GM19351 (cell line): ENCODE measurements around the gene PLTP.
A peak's percentile ranks its signal among the peaks of the same experiment; 100 is the strongest.
"Not testable (repeated sequence)": the region's sequence is repeated elsewhere in the genome, so short reads cannot be mapped to it uniquely, and the experiment has no call there.

ENCODE experiments used
- ATAC-seq: cut with Tn5 transposase; IDR thresholded peaks from one replicate; pipeline ENCODE4 v1.9.1; 2021; ENCODE audit warnings: mild to moderate bottlenecking, moderate library complexity; ENCODE audit not compliant: unreplicated experiment

The PLTP gene

DNA sequence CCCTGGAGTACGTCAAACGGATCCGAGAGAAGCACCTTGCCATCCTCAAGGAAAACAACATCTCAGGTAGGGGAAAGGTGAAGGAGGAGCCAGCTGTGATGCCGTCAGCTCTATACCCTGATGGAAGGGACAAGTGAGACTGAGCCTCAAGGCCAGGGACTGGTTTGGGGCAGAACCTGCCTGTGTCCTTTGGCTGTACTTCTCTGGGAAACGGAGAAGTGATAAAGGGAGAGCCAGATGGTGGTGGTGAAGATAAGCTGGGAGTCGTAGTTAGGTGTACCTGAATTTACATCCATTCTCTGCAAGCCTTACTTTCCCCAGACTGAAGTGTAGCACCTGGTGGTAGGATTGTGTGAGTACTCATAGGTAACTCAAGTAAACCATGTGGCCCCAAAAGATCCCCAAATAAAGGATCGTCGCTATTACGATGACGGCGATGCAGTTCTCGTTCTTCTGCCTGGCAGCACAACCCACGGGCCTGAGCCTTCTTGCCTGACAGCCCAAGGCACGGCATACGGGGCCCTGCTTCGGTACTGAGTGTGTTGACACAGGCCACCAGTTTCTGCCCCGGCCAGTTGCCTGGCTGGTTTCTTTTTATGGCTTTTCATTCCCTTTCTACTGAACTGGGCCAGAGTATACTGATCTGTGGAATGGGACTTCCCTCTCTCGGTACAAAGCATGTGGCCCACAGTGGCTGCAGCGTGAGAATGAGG is 33.2 kb upstream of the PLTP start:
- ATAC-seq, result no peak

DNA sequence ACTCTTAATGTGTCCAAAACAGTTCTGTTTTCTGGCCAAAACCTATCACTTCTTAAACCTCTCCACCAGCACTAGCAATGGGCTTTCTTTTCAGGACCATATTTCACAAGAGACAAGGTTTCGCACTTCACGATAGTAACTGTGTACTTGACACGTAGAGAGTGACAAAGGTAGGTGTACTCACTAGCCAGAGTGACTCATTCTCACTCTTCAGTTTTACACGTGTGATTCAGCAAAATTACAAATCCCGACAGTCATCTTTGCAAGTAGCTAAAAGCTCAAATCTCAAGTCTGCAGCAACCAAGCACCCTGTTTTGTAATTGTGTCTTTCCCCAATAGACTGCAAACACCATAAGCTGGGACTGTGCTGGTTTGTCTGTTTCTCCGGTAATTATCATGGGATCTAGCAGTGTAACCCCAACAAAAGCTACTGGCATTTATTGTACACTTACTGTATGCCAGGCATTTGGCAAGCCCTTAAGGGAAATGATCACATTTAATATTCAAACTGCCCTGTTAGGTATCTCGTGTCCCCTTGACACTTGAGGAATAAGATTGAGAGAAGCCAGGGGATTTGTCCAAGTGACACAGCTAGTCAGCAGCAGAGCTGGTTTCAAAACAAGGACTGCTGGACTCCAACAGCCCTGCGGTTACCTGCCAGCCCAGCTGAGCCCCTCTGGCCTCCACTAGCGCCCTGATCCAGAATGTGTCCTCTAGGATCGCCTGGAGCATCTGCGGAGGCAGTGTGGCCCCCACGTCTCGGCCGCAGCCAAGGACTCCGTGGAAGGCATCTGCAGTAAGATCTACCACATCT is 32.4 kb upstream of the PLTP start:
- ATAC-seq, result no peak

DNA sequence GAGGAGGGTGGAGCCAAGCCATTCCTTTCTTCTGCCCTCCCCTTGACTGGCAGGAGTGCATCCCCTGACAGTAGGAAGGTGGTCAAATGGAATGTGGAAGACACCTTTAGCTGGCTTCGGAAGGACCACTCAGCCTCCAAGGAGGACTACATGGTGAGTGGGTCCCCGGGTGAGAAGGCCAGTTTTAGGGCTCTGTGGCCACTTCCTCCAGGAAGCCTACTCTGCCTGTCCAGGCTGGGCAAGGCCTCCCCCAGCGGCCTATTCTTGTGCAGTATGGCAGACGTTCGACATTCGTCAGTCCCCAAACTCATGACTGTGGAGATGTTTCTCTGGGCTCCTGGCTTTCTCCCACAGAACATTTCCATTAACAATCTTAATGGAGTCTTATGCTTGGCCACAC is 31.7 kb upstream of the PLTP start:
- no peak for ATAC-seq

DNA sequence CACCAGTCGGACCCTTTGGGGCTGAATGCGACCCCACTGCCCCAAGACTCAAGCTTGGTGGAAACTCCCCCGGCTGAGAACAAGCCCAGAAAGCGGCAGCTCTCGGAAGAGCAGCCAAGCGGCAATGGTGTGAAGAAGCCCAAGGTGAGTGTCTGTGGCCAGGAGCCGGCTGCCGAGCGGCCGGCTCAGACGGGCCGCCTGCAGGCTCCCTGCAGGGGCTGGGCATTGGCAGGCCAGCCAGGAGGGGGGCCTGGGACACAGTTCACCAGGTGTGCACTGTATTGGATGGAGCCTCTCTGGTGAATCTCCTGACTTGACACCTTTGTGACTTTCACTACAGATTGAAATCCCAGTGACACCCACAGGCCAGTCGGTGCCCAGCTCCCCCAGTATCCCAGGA is 28.5 kb upstream of the PLTP start:
- no peak for ATAC-seq

DNA sequence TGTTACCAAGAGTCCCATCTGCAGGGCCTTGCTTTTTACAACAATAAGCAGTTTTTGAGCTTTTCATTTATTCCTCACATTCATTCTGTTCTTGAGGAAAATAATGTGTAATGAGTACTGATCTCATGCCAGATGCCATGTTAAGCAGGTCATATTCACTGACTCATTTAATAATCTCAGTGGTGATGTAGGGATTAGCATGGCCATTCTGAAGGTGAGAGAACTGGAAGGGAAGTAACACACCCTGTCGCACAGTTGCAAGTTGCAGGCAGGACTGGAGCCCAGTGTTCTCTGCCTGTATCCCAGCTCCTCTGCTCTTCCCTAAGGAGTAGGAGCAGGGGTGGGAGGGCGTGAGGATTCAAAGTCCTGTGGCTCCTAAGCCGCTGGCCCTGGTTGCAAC is 28.1 kb upstream of the PLTP start:
- no peak for ATAC-seq

DNA sequence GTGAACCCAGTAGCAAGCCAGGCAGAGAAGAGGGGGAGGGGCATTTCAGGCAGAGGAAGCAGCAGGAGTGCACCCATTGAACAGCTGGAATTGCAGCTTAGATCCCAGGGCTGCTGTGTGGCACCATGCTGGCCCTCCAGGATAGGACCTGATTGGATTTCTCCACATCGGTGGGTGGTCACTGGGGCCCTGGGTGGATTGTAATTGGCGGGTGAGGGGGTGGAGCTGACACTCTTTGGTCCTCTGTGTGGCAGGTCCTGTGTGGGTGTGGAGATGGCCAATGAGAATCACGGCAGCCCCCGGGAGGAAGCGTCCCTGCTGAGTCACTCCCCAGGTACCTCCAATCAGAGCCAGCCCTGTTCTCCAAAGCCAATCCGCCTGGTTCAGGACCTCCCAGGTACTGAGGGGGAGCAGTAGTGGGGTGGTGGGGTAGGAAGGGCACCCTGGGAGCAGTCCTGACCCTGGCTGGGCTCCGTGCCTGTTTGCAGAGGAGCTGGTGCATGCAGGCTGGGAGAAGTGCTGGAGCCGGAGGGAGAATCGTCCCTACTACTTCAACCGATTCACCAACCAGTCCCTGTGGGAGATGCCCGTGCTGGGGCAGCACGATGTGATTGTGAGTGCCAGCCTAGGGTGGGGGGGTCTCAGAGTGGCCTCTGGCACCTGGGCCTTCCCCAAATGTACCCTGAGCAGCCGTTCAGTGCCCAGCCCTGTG is 26.9 kb upstream of the PLTP start:
- ATAC-seq, result no peak

DNA sequence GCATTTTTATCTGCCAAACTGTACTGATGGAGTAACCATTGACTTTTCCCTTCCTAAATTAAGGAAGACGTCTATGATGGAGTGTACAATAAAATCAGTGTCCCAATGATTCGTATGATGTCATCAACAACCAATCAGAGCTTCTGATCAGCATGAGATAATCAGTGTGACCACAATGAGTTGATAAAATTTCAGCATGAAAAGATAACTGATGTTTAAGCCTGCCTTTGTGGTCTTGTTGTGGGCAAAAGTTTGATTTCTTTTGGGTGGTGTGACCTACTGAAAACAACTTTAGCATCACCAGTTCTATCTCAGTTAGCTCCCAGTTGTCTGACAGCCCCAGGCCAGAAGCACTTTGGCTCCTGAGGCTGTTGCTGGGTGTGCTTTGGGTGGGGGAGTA is 25.8 kb upstream of the PLTP start:
- no peak for ATAC-seq

DNA sequence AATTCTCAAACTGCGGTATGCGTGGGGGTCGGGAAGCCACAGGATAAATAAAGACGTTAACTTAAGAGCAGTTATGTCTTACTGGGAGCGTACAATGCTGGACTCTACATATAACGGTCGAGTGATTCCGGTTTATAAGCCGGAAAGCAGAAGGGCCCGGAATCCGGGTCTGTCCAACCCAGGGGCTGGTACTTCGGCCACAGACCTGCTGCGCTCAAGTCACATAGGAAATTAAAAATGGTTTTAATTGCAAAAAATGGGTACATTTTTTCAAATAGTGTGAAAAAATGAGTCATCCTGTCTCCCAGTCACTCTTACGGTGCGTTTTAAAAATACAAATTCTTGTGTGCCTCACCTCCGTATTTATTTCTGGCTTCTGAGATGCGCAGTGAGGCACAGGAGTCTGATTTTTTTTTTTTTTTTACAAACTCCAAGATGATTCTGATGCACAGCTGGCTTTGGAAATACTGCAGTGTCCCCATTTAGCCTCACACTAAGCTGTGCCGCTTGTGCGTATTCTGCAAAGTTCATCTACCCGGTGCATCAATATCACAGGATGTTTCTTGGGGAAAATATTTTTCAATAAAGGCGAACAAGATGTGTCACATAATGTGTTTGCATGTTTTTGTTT is 23.6 kb upstream of the PLTP start:
- peak; percentile 11 for ATAC-seq

DNA sequence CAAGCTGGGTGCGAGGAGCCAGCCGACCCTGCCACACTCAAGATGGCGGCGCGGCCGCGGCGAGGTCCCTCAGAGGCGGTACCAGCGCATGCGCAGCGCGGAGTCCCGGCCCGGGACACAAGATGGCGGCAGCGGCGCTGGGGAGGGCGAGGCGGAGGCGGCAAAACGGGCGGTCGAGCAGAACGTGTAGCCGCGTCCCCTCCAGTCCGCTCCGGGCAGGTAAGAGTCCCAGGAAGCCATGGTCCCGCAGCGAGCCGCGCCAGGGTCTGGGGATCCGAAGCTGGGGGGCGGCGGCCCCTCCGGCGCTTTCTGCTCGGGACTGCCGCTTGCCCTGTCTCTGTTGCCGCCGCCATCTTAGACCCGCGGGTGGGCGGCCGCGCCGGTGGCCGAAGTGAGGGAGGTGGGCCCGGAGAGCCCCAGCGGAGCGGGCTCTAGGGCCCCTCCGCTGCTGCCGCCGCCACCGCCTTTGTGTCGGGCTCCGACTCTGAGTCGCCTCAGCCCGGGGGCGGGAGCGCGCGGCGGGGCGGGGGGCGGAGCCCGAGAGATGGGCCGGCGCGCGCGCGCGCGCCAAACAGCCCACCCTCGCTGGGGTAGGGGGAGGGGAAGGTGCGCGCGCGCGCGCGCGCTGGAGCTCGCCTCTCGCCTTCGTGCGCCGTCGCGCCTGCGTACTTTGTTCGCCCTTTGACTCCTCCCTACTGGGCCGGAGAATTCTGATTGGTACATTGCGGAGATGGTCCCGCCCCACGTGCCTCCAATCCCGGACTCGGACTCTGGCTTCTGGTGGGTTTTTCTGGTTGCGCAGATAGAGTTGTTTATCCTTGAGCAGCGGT is 22.8 kb upstream of the PLTP start, which contains the start of gene PCIF1:
Gene PCIF1 (plus strand): TSS at position 98 of the 830 bp plus-strand sequence. CDS start 4,317 bp downstream, outside the sequence.
- peak; percentile 81 for ATAC-seq

DNA sequence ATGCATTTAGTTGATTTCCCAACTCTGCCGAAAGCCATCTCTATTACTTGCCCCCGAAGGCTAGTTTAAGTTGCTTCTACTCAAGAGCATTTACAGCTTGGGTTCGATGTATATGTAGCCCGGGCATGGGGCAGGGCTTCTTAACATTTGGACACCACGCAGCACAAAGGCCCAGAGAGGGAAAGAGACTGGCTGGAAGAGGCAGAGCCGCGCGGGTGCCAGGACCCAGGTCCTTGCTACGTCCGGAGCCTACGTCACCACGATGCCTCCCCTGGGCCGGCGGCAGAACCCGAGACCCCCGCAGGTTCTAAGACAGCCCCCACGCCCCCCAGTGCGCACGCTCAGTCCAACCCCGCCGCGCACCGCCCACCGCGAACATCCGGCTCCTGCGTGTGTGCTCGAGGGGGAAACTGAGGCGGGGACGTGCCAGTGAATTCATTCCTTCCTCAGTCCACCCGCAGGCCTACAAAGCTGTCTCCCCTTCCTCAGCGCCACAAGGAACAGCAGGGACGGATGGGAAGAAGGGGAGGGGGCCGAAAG is 22.2 kb upstream of the PLTP start:
- peak; percentile 11 for ATAC-seq

DNA sequence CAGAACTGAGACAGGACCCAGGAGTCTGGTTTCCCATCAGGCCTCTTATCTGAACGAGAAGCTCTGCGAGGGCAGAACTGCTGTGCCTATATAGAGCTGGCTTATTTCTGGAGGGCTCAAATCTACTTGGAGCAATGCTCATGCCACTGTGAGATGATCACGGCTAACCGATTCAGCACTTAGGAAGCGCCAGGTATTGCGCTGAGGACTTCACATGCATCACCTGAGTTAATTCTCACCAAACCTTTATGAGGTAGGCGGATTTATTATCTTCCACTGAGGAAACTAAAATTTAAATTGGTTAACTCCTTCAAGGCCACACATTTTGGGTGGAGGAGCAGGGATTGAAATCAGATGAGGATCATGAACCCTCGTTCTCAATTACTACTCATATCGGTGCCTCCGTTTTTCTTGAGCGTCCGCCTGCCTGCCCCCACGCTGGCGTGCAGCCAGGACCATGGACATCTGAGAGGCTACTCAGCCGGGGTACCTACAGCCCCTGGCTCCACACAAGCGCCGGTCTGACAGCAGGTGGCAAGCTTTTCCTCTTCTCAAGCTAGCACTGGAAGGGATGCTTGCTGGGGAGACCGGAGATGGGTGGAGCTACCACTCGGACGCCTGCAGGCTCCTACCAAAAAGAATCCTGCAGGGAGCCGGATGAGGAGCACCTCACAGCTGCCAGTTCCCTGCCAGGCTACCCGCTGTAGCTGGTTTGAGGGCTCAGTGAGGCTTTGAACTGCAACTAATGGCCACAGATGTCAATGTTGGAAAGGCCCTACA is 21.5 kb upstream of the PLTP start:
- ATAC-seq, result no peak

DNA sequence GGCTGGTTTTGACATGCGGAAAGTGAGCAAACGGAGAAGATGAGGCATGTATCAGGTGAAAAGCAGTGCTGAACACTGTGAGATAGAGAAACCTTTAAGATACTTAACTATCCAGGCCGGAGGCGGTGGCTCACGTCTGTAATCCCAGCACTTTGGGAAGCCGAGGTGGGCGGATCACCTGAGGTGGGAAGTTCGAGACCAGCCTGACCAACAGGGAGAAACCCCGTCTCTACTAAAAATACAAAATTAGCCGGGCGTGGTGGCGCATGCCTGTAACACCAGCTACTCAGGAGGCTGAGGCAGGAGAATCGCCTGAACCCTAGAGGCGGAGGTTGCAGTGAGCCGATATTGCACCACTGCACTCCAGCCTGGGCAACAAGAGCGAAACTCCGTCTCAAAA is 19.7 kb upstream of the PLTP start:
- not testable (repeated sequence) for ATAC-seq

DNA sequence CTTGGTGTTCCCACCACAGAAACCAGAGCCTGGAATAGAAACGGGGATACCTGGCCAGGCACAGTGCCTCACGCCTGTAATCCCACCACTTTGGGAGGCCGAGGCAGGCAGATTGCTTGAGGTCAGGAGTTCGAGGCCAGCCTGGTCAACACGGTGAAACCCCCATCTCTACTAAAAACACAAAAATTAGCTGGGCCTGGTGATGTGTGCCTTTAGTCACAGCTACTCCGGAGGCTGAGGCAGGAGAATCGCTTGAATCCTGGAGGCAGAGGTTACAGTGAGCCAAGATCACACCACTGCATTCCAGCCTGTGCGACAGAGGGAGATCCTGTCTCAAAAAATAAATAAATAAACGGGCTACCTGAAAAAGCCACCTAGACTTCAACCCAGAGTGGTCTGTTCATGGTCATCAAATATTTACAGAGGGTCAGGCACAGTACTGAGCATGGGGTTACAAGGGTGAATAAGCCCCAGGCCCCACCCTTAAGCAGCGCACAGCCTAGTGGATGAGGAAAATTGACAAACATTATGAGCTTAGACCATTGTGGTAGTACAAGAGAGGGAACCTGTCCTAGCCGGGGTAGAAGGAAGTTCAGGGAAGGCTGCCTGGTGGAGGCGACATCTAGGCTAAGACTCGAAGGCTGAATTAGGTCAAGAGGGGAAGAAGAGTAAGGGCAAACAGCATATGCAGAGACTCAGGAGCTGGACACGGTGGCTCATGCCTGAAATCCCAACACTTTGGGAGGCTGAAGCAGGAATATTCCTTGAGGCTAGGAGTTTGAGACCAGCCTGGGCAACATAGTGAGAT is 15.3 kb upstream of the PLTP start:
- no peak for ATAC-seq

DNA sequence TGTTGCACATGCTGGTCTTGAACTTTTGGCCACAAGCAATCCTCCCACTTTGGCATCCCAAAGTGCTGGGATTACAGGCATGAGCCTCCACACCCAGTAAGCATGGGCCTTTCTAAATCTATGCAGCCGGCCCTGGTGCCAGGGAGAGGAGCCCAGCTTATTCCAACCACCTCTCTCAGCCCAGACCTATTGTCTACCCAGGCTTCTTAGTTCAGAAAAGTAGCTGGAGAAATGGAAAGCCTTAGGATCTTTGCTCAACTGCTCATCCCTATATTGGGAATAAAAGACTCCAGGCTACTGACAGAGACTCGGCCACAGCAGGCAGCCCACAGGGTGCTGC is 14.7 kb upstream of the PLTP start:
- no peak for ATAC-seq

DNA sequence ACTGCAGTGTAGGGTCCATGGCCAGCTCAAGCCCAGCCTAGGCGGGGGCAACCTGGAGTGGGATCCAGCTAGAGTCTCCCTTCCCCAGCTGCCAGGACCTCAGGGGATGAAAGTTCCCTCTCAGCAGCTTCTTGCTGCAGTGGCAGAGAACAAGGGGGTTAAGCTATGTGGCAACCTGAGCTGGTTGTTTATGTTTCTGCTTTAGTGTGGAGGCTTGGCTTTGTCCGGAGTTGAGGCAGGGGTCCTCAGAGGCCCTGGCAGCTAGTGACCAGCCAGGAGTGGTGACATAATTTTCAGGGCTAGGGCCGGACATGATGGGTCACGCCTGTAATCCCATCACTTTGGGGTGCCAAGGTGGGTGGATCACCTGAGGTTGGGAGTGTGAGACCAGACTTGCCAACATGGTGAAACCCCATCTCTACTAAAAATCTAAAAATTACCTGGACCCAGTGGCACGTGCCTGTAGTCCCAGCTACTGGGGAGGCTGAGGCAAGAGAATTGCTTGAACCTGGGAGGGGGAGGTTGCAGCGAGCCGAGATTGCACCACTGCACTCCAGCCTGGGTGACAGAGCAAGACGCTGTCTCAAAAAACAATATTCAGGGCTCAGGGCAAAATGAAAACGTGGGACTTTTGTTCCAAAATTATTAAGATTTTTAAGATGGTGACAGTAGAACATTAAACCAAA is 14.0 kb upstream of the PLTP start:
- ATAC-seq, result no peak

DNA sequence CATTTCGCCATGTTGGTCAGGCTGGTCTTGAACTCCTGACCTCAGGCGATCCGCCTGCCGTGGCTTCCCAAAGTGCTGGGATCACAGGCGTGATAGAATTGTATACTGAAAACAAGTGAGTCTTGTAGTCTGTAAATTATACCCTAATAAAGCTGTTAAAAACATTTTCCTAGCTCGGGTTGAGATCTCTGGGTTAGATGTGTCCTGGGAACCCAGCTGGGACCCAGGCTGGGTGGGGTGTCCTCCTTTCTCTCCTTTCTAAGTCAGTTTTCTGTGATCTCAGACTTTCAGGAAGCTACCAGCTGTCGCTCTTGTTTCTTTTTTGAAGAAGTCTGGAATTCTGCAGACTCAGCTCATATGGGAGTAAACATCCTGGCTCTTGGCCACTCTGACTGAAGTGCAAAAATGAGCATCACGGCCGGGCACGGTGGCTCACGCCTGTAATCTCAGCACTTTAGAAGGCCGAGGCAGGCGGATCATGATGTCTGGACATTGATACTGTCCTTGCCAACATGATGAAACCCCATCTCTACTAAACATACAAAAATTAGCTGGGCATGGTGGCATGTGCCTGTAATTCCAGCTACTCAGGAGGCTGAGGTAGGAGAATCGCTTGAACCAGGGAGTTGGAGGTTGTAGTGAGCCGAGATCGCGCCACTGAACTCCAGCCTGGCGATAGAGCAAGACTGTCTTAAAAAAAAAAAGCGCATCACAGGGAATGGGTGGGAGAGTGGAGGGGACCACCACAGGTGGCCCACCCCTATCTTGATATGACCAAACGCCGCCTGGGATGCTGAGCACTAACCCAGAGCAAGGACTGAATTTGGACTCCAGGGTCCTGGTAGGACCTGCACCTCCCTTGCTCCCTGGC is 12.7 kb upstream of the PLTP start:
- ATAC-seq, result no peak
